Hepatocyte (in vitro differentiated cells): ENCODE measurements around the gene UBE2J2. TPM values are rescaled to one million over a fixed set of nuclear protein-coding genes. Genes with fewer than 3 reads are reported as not detected.

Experiments used
- DNase-seq: peaks from one replicate; pipeline ENCODE4 v3.0.0-alpha.2; 2016; ENCODE audit warnings: low spot score
- H2AFZ ChIP-seq: fragments of 200-600 bp; sonication (generic); 2 replicates; pipeline ENCODE4 v1.6.0; 2016; ENCODE audit warnings: antibody characterized with exemption, mild to moderate bottlenecking
- H3K27ac ChIP-seq: fragments of 200-600 bp; sonication (generic); 2 replicates; pipeline ENCODE4 v1.5.1; 2016; ENCODE audit warnings: mild to moderate bottlenecking
- H3K27me3 ChIP-seq: fragments of 200-600 bp; sonication (generic); 2 replicates; pipeline ENCODE4 v1.6.1; 2016
- H3K36me3 ChIP-seq: fragments of 200-600 bp; sonication (generic); replicated peaks from 2 replicates; pipeline ENCODE4 v1.5.1; 2016; ENCODE audit warnings: low read depth; ENCODE audit not compliant: insufficient read depth
- H3K4me1 ChIP-seq: fragments of 200-600 bp; sonication (generic); 2 replicates; pipeline ENCODE4 v1.5.1; 2016; ENCODE audit warnings: mild to moderate bottlenecking, moderate library complexity; ENCODE audit not compliant: insufficient read depth
- H3K4me2 ChIP-seq: fragments of 200-600 bp; sonication (generic); 2 replicates; pipeline ENCODE4 v1.6.0; 2016
- H3K4me3 ChIP-seq: fragments of 200-600 bp; sonication (generic); 2 replicates; pipeline ENCODE4 v1.5.1; 2016; ENCODE audit warnings: mild to moderate bottlenecking
- H3K79me2 ChIP-seq: fragments of 200-600 bp; sonication (generic); 2 replicates; pipeline ENCODE4 v1.6.0; 2017; ENCODE audit warnings: mild to moderate bottlenecking
- H3K9me2 ChIP-seq: fragments of 200-600 bp; sonication (generic); replicated peaks from 2 replicates; pipeline ENCODE4 v1.6.0; 2017; ENCODE audit warnings: mild to moderate bottlenecking; ENCODE audit not compliant: insufficient read depth
- H3K9me3 ChIP-seq: fragments of 200-600 bp; sonication (generic); 2 replicates; pipeline ENCODE4 v1.5.1; 2016; ENCODE audit warnings: low read depth, mild to moderate bottlenecking
- H4K20me1 ChIP-seq: fragments of 200-600 bp; sonication (generic); 2 replicates; pipeline ENCODE4 v1.6.0; 2016; ENCODE audit warnings: mild to moderate bottlenecking; ENCODE audit not compliant: insufficient read depth, poor library complexity, severe bottlenecking
- CTCF ChIP-seq: fragments of 200-600 bp; sonication (generic); IDR thresholded peaks from 2 replicates; pipeline ENCODE4 v1.5.1; 2016; ENCODE audit warnings: antibody characterized with exemption, mild to moderate bottlenecking; ENCODE audit not compliant: poor library complexity
- EZH2 ChIP-seq: fragments of 200-600 bp; sonication (generic); IDR thresholded peaks from 2 replicates; pipeline ENCODE4 v1.6.1; 2016; ENCODE audit warnings: antibody characterized with exemption, mild to moderate bottlenecking, borderline replicate concordance
- EZH2phosphoT487 ChIP-seq: fragments of 200-600 bp; sonication (generic); IDR thresholded peaks from one replicate; pipeline ENCODE4 v1.6.1; 2018; ENCODE audit warnings: antibody characterized with exemption, mild to moderate bottlenecking, low read depth, moderate library complexity; ENCODE audit not compliant: unreplicated experiment, severe bottlenecking
- WGBS: methylation state at CpG from one replicate; pipeline ENCODE4 v1.1.6; 2016; ENCODE audit warnings: low lambda C conversion rate; ENCODE audit errors: missing lambda C conversion rate; 5-methylcytosine and 5-hydroxymethylcytosine counted together
- polyA plus RNA-seq: library from polyadenylated mRNA; unstranded; fragments of >200 nt; fragmentation: Nextera tagmentation; extraction: Ambion mirVana; gene quantifications from 2 replicates; pipeline ENCODE4 v1.2.1, GENCODE V29; 2016
- total RNA-seq: library from RNA; depleted of rRNA; stranded (reverse); fragments of >200 nt; gene quantifications from 2 replicates; pipeline ENCODE4 v1.2.3, GENCODE V29; 2014

Gene UBE2J2
- total and polyA plus RNA-seq, 2 experiments from 2014 or later: 31.7 to 66.7 TPM

- H2AFZ ChIP-seq: no peak overlapping the region
- H4K20me1 ChIP-seq: peaks cover 13% of the 10 kb centered on the region
- peaks cover 36% of the 10 kb centered on the region for H3K4me1 ChIP-seq
- H3K4me2 ChIP-seq: peak overlapping the region; percentile 63
- no peaks in the 10 kb centered on the region for H3K36me3 ChIP-seq
- DNase-seq: no peak
- H3K9me2 ChIP-seq: no peaks in the 10 kb centered on the region
- no peak for TF ChIP-seq CTCF
- no peak for TF ChIP-seq EZH2
- TF ChIP-seq EZH2phosphoT487: no peak
- peaks cover 53% of the 10 kb centered on the region for H3K79me2 ChIP-seq
- WGBS: over 99% methylated on average over 71 of the region's 98 CpGs
- H3K4me3 ChIP-seq: no peak overlapping the region
- no peaks in the 10 kb centered on the region for H3K27me3 ChIP-seq
- no peak overlapping the region for H3K27ac ChIP-seq
- no peaks in the 10 kb centered on the region for H3K9me3 ChIP-seq
Measured at GRCh38 chr1:1232796-1233566, 40.7 kb downstream of the UBE2J2 start.

- Histone ChIP-seq H3K4me2 (peak within 1 kb of the TSS; percentile 91), H3K4me3 (peak within 1 kb of the TSS; percentile 86), H4K20me1 (peaks cover 16% of the 10 kb centered on the region), H3K27me3 (no peaks in the 10 kb centered on the region), H3K27ac (peak within 1 kb of the TSS; percentile 95), H2AFZ (peak within 1 kb of the TSS; percentile 47), H3K4me1 (peaks cover 30% of the 10 kb centered on the region), H3K36me3 (no peaks in the 10 kb centered on the region), H3K79me2 (peaks cover 59% of the 10 kb centered on the region), H3K9me3 (no peaks in the 10 kb centered on the region), H3K9me2 (no peaks in the 10 kb centered on the region)
- no peak for DNase-seq
- 42% methylated on average over 57 of the region's 100 CpGs for WGBS
- no peak for TF ChIP-seq EZH2
- TF ChIP-seq CTCF: no peak
- TF ChIP-seq EZH2phosphoT487: no peak
Measured at GRCh38 chr1:1232208-1232795, 41.4 kb downstream of the UBE2J2 start, which contains the start of gene B3GALT6. Gene B3GALT6, plus strand, starts transcription at chr1:1232237. Its CDS starts 42 bp downstream, at chr1:1232279.

GRCh38 chr1:1231400-1232207 lies 42.0 kb downstream of the UBE2J2 start, which contains the start of gene SDF4:
Gene SDF4, minus strand, starts transcription at chr1:1232001. Its CDS starts 3,229 bp downstream, at chr1:1228772.
- WGBS: under 1% methylated on average over 79 of the region's 99 CpGs
- Histone ChIP-seq H3K79me2 (peaks cover 65% of the 10 kb centered on the region), H3K27me3 (no peaks in the 10 kb centered on the region), H3K27ac (peak within 1 kb of the TSS; percentile 95), H3K36me3 (no peaks in the 10 kb centered on the region), H4K20me1 (peaks cover 21% of the 10 kb centered on the region), H3K9me2 (no peaks in the 10 kb centered on the region), H3K4me1 (peaks cover 23% of the 10 kb centered on the region), H3K9me3 (no peaks in the 10 kb centered on the region), H2AFZ (peak within 1 kb of the TSS; percentile 47), H3K4me3 (peak within 1 kb of the TSS; percentile 86), H3K4me2 (peak within 1 kb of the TSS; percentile 91)
- no peak for TF ChIP-seq EZH2
- no peak for TF ChIP-seq EZH2phosphoT487
- no peak for TF ChIP-seq CTCF
- peak; percentile 99 for DNase-seq
